Suppressor macrophage treated with lipopolysaccharide for 1 hour (primary cell): Measurements from ENCODE around the gene SRPX2.

Experiments used
- DNase-seq, 3 donors: peaks; one replicate each; pipeline ENCODE4 v3.0.0-alpha.2; 2020 to 2022

SRPX2 gene, protein sequence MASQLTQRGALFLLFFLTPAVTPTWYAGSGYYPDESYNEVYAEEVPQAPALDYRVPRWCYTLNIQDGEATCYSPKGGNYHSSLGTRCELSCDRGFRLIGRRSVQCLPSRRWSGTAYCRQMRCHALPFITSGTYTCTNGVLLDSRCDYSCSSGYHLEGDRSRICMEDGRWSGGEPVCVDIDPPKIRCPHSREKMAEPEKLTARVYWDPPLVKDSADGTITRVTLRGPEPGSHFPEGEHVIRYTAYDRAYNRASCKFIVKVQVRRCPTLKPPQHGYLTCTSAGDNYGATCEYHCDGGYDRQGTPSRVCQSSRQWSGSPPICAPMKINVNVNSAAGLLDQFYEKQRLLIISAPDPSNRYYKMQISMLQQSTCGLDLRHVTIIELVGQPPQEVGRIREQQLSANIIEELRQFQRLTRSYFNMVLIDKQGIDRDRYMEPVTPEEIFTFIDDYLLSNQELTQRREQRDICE

GRCh38 chrX:100643956-100644860, at the start of gene SRPX2:
TSS of gene SRPX2 (plus strand) at chrX:100644199. CDS start at chrX:100646323, 2,124 bp downstream.
- DNase-seq, result peak; percentile 71 to 88 (median 82)

DNA sequence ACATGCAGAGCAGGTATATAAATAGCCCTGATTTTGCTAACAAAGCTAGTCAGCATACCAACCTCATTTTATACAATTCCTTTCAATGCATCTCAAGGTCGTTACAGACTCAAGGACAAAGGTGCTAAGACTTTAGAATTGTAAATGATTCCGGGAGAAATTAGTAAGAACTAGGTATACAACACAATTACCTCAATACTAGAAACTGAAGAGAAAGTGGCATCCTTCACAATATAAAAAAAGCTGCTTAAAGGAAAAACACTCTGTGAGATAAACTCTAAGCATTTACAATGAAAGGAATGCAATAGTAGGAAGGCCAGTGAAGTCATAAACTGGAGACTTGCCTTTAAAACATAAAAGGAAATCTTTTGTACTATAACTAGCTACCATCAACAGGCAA, 47.4 kb upstream of the SRPX2 start:
- no peak for DNase-seq

GRCh38 chrX:100599456-100599855, 44.5 kb upstream of the SRPX2 start:
- DNase-seq, result no peak

DNA sequence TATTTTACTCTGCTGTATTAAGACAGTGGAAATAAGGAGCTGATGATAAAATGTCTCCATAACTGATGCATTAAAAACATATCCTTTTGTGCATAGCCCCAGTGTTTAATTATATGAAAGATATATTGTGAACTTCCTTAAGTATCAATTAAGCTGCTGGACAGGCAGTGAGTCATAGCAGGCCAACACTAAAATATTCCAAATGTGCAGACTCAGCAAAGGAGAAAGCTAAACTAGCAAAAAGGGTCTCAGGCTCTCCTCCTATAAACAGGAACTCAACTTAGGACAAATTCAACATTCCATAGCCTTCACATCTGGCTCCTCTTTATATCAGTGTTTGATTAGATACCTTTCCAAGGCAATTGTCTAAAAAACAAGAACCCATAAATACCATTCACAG, 43.7 kb upstream of the SRPX2 start:
- DNase-seq, result no peak

DNA sequence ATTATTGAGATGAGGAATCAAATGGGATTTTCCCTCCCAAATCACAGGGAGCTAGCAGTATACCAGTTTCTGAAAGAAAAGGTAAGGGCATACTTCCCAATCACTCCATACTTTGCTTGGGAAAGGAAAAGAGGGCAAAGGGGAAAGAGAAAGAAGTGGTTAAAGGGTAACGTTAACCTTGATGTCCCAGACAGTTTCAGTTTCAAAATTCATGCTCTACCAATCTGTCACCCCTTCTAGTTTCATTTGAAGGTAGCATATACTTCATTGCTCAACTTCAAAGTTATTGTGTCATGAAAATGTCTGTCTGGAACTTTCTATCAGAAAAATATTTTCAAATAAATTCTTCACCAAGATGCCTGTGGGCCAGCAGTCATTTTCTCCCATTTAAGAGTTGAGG, 43.2 kb upstream of the SRPX2 start:
- DNase-seq, result no peak

DNA sequence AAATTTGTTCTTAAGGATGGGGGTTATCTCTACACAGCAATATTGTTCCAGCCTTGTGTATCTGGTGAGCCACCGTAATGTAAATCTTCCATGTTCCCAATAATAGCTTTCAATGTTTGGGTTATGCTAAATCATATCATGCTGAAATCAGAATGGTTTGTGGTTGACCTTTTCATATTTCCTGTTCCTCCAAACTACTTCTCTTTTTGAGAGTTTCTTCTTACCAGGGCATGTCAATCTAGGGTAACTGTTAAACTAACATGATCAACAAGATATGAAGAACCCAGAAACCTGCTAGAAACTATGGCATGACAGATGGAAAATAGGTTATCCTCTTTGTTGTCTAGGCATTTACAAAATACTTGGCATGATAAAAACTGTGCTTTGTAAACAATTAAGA, 37.2 kb upstream of the SRPX2 start:
- DNase-seq, result peak in 2 of 3 donors; percentile 27 to 40

- no peak for DNase-seq
These were observed 34.4 kb upstream of the SRPX2 start for GRCh38 chrX:100609591-100609990.

DNA sequence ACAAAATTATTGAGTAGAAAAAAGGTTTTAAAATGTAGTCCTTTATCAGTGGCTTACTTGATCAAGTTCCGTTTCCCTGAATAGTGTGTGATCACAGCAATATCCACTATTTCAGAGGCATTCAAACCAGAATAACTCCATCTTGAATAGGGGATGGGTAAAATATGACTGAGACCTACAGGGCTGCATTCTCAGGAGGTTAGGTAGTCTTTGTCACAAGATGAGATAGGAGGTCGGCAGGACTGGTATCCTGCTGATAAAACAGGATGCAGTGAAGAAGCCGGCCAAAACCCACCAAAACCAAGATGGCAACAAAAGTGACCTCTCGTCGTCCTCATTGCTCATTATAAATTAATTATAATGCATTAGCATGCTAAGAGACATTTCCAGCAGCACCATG, 32.0 kb upstream of the SRPX2 start:
- no peak for DNase-seq

DNA sequence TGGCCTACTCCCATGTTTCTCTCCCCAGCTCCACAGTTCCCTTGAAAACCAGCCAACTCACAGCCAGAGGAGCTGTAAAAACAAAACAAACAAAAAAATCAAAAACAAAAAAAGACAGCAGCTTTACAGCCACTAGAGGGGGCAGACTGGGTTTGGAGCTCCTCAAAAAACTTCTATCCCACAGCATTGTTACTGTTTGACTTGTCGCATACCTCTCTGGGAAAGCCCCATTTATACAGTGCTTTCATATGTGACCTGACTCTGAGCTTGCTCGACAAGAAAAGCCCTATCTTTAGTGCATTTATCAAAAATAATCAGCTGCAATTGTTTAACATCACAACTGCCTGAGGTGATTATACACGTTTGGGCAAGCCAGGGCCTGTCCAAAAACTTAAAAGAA, 29.0 kb upstream of the SRPX2 start:
- DNase-seq, result peak; percentile 20 to 44 (median 32)

- DNase-seq, result no peak
These were observed 21.0 kb upstream of the SRPX2 start for GRCh38 chrX:100623001-100623400.

DNA sequence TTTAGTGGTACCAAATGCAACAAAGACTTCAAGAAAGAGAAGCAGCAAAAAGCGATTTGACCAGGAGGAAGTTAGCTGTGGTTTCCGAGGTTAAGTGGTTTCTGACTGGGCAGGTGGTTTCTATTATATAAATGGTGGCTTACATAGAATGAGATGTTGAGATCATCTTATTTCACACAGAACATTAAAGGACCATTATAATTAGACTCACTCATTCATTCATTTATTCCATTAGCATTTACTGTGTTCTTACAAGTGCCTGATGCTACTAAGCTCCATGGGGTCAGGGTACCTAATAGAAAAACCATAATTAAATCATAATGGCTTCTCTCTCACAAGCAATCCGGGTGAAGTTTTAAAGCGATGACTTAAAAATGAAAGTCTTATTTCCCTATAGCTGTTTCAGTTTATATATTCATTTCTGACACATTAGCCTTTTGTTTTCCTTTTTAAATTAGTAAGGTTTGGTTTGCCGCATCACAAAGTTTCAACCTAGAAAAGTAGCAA, 18.0 kb upstream of the SRPX2 start:
- no peak for DNase-seq

GRCh38 chrX:100635040-100635439, 9.0 kb upstream of the SRPX2 start:
- DNase-seq, result no peak

GRCh38 chrX:100635989-100636320, 8.0 kb upstream of the SRPX2 start:
- no peak for DNase-seq

GRCh38 chrX:100636321-100636991, 7.5 kb upstream of the SRPX2 start, which contains the start of gene TSPAN6:
TSS of gene TSPAN6 (minus strand) at chrX:100636806. CDS start at chrX:100636694, 112 bp downstream.
- DNase-seq, result peak; percentile 68 to 73 (median 69)

DNA sequence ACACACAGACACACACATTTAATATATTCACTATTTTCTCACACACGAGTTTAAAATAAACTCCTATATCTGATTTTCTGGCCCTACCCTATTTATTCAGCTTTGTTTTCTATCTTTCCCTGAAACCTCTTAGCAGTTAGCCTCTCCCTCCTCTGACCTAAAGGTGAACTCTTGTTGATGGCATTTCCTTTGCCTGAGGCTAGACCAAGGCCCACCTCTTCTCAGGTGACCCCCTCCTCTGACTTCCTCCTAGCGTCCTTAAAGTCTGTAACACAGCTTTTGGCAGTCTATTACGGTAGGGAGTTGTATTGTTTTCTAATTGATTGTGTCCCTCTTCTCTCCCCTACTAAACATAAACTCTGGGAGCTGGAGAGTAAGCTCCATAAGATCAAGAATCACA, 1.7 kb upstream of the SRPX2 start:
- DNase-seq, result no peak

DNA sequence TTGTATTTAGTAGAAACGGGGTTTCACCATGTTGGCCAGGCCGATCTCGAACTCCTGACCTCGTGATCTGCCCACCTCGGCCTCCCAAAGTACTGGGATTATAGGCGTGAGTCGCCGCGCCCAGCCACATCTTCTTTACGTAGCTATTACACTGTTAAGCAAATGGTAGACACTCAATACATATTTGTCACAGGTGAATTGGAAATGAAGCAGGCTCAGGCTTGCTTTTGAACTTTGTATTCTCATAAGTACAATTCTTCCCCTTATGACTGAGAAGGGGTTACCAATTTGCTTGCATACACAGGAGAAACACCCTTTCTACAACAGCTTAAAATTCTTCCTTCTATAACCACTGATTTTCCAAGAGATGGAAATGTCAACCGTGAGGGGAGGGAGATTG, 787 bp upstream of the SRPX2 start:
- no peak for DNase-seq

DNA sequence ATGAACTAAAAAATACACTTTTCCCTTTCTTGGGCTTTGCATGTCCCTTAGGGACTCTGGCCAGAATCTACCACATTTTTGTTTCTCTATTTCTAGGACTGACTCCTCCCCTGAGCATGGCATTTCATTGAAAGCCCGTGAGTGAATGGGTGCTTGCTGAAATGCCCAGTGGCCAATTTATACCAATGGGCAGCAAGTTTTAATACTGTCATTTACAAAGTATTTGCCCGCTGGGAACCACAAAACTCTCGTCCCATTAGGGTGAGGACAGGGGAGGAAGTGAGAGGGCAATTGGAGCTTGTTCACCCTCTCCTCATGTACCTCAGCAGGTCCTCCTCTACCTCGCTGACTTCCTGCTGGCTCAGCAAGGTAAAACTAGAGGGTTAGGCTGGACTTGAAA, 1.1 kb downstream of the SRPX2 start:
- DNase-seq, result no peak

DNA sequence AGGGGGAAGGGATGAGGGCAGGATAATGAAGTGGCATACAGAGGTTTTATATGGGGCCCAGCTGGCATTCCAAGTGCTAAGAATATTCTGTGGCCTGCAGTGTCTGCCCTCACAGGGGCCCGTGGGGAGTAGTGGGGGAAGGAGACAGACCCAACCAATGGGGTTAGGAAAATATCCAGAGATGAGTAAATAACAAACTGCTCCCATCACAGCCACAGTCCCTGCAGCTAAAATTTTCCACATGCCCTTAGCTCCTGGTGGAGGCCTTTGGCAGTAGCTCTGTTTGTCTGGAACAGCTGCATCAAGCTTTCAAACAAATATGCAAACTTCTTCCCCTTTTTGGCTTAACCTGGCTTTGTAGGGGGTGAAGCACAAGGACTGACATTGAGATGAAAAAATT, 3.1 kb downstream of the SRPX2 start:
- no peak for DNase-seq

GRCh38 chrX:100647739-100648138, 3.7 kb downstream of the SRPX2 start:
- no peak for DNase-seq

DNA sequence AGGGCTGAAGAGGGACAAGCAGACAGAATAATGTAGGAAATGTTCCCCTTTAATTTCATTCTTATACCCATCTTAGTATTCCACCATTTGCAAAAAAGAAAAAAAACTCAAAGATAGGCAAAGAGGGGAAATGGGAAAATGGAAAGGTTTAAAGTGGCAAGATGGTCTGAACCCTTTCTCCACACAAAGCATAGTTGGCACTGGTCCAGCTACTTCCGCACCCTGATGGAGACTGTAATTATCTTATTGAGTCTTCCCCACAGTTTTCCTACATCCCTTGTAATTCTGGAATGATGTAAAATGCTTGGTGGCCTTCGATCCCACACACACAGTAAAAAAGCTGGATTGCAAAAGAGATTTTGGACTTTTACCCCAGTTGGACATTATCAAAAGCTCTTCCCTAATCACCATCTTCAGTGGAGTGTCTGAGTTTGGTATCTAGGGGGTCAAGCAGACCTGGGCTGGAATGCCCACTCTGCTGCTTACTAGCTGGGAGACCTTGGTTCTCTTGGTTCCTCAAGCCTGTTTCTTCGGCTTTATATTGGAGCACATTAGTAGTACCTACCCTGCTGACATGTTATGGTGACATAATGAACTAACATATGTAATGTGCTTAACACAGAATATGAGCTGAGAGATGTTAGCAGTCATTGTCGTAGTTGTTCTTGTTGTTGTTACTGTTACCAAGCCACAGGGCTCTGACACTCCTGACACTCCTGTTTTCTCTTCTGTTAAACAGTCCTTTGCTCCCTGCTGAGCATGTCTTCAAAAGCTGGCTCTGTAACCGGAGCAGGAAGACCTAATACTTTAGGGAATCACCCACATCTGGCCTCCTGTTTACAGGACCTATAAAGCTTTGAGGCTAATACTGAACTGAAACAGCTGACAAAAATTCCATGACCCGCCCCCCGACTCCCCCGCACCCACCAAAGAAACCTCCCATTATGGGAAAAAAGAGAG, 4.7 kb downstream of the SRPX2 start:
- DNase-seq, result no peak

DNA sequence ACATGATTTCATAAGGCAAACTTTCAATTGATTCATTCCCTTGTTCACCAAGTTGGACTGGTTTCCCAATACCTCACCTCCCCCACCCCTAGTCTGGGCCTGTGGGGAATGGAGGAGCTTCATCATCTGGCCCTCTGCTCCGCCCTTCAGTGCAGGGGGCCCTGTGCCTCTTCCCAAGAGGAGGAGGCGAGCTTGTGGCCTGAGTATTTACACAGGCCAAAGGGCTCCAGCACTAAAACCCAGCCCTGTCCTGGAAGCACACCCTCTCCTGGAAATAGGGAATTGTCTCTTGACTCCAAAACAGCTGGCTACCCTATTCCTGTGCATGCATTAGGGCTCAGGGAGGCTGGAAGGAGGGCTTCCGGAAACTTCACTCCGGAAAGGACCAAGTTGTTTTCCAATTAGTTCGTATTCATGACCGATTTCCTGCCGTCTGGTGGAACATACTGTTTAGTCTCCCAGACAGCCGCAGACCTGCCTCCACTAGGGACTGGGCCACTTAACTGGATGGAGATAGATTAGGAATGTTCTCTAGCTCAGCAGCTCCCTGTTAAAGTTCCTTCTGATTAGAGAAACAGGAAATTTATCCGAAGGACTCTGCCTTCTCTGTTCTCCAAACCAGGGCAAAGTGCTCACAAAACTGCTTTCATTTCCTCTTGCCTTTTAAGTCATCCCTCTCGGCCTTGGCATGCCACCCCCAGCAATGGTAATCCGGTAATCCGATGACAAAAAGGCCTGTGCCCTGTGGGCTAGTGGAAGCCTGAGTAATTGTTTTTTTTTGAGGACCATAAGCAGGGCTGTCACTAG, 5.8 kb downstream of the SRPX2 start:
- peak; percentile 72 to 83 (median 72) for DNase-seq
